Endometrial microvascular endothelial cells (primary cell): ENCODE measurements around the gene SDF2L1. TPM values are rescaled to one million over a fixed set of nuclear protein-coding genes. Genes with fewer than 3 reads are reported as not detected.

Source experiments
- total RNA-seq: library from RNA; depleted of rRNA; stranded (reverse); fragments of >200 nt; gene quantifications from one replicate; pipeline ENCODE4 v1.2.3, GENCODE V29; 2015; ENCODE audit errors: inconsistent ontology term

SDF2L1 gene
- total RNA-seq, 1 donor from 2014 or later, result 57.4 TPM

Other genes starting within 250 kb of the SDF2L1 start
- gene HIC2, start 224.9 kb upstream of the SDF2L1 start, total RNA-seq, result 2.1 TPM
- 1.4 TPM for gene TMEM191C, start 174.9 kb upstream of the SDF2L1 start, total RNA-seq
- gene RIMBP3C, start 90.8 kb upstream of the SDF2L1 start, total RNA-seq, result not detected
- 56.3 TPM for gene UBE2L3, start 74.6 kb upstream of the SDF2L1 start, total RNA-seq
- gene YDJC, start 12.3 kb upstream of the SDF2L1 start, total RNA-seq, result 75.8 TPM
- not detected for gene CCDC116, start 9.5 kb upstream of the SDF2L1 start, total RNA-seq
- gene PPIL2, start 23.7 kb downstream of the SDF2L1 start, total RNA-seq, result 33.8 TPM
- 0.93 TPM for gene YPEL1, start 93.5 kb downstream of the SDF2L1 start, total RNA-seq
- 68.0 TPM for gene MAPK1, start 225.3 kb downstream of the SDF2L1 start, total RNA-seq